GM12878 (cell line): ENCODE measurements around the gene RCC1. TPM values are rescaled to one million over a fixed set of nuclear protein-coding genes. Genes with fewer than 3 reads are reported as not detected.

Source experiments
- ASH2L ChIP-seq: fragments of 300-600, 200-600 bp; sonication (generic); IDR thresholded peaks from 2 replicates; pipeline ENCODE4 v1.6.1; 2017; ENCODE audit warnings: low read depth, mild to moderate bottlenecking, borderline replicate concordance
- BACH1 ChIP-seq: fragments of 450-650 bp; IDR thresholded peaks from 2 replicates; pipeline ENCODE4 v1.6.1; 2017; ENCODE audit warnings: mild to moderate bottlenecking, borderline replicate concordance
- ESRRA ChIP-seq: IDR thresholded peaks from 2 replicates; pipeline ENCODE4 v1.6.1; 2012; ENCODE audit warnings: mild to moderate bottlenecking, low read length, improper control_type of control experiment
- FOXM1 ChIP-seq: IDR thresholded peaks from 2 replicates; pipeline ENCODE4 v1.6.1; 2012; ENCODE audit warnings: low read depth, mild to moderate bottlenecking, inconsistent platforms, low read length, moderate library complexity
- KLF5 ChIP-seq: fragments of 450-650 bp; IDR thresholded peaks from 2 replicates; pipeline ENCODE4 v1.6.1; 2014; ENCODE audit warnings: mild to moderate bottlenecking; ENCODE audit not compliant: partially characterized antibody
- NR2C2 ChIP-seq: IDR thresholded peaks from 2 replicates; pipeline ENCODE4 v1.6.1; 2011; ENCODE audit warnings: borderline replicate concordance, low read depth; ENCODE audit not compliant: control insufficient read depth, insufficient read length
- RB1 ChIP-seq: fragments of 450-650 bp; formaldehyde crosslinking; IDR thresholded peaks from 2 replicates; pipeline ENCODE4 v1.6.1; 2017; ENCODE audit warnings: mild to moderate bottlenecking, borderline replicate concordance
- RCOR1 ChIP-seq: conservative IDR thresholded peaks from 2 replicates; pipeline ENCODE4 v1.6.1; 2012; ENCODE audit warnings: low read depth, low read length, improper control_type of control experiment
- SMAD1 ChIP-seq: fragments of 450-650 bp; IDR thresholded peaks from 2 replicates; pipeline ENCODE4 v1.6.1; 2018; ENCODE audit warnings: mild to moderate bottlenecking, low read depth; ENCODE audit not compliant: partially characterized antibody
- SMAD5 ChIP-seq: IDR thresholded peaks from 2 replicates; pipeline ENCODE4 v1.6.1; 2016; ENCODE audit warnings: antibody characterized with exemption, low read depth
- SPI1 ChIP-seq: IDR thresholded peaks from 2 replicates; pipeline ENCODE4 v1.6.1; 2011; ENCODE audit warnings: low read depth, mild to moderate bottlenecking, low read length, moderate library complexity, borderline replicate concordance; ENCODE audit not compliant: insufficient read depth
- WRNIP1 ChIP-seq: IDR thresholded peaks from 2 replicates; pipeline ENCODE4 v1.6.1; 2011; ENCODE audit warnings: low read depth, low read length, improper control_type of control experiment, borderline replicate concordance
- ZBED1 ChIP-seq: IDR thresholded peaks from 2 replicates; pipeline ENCODE4 v1.6.1; 2016; ENCODE audit warnings: borderline replicate concordance
- ZBTB40 ChIP-seq: fragments of 450-650 bp; IDR thresholded peaks from 2 replicates; pipeline ENCODE4 v1.6.1; 2016; ENCODE audit warnings: mild to moderate bottlenecking, moderate library complexity, borderline replicate concordance
- polyA plus RNA-seq, 11 experiments: library from polyadenylated mRNA; depleted of rRNA in 4 of 11; unstranded in 6 of 11; stranded (reverse) in 5 of 11; fragments of >200 nt; fragmentation: Nextera tagmentation in 4 of 11; fragmentation: Illumina TruSeq in 1 of 11; extraction: Ambion mirVana in 4 of 11; extraction: Trizol in 1 of 11; gene quantifications; 1 replicate in 1 of 11; 2 replicates in 10 of 11; pipeline versions ENCODE4 v1.2.1 to v1.2.3, GENCODE V29; 2011 to 2016; ENCODE audit warnings: inconsistent platforms in 2 of 11, missing spikeins in 2 of 11, low read depth in 1 of 11
- total RNA-seq, 4 experiments: library from RNA; depleted of rRNA in 3 of 4; stranded (reverse); fragments of >200 nt in 3 of 4; fragmentation: Illumina TruSeq in 1 of 4; extraction: Trizol in 1 of 4; gene quantifications; 2 replicates each; pipeline versions ENCODE4 v1.2.1 to v1.2.3, GENCODE V29; 2013 to 2021
- TF ChIP-seq, protein P1 (sequence below): fragments of 450-650 bp; IDR thresholded peaks from 2 replicates; pipeline ENCODE4 v1.6.1; 2017; ENCODE audit warnings: mild to moderate bottlenecking, low read depth, inconsistent platforms; ENCODE audit not compliant: poor library complexity, severe bottlenecking
- TF ChIP-seq, protein P2 (sequence below): fragments of 450-650 bp; IDR thresholded peaks from 2 replicates; pipeline ENCODE4 v1.6.1; 2017; ENCODE audit warnings: borderline replicate concordance
- TF ChIP-seq, protein P3 (sequence below): IDR thresholded peaks from 2 replicates; pipeline ENCODE4 v1.6.1; 2011; ENCODE audit warnings: low read depth, mild to moderate bottlenecking, low read length, moderate library complexity, borderline replicate concordance; ENCODE audit errors: extremely low read depth

The RCC1 gene
- total and polyA plus RNA-seq, 10 of the 15 experiments (the other 5 are each of a cell fraction or from before 2014, with no cell fraction given): 8.3 to 99.4 (median 74.6) TPM

DNA sequence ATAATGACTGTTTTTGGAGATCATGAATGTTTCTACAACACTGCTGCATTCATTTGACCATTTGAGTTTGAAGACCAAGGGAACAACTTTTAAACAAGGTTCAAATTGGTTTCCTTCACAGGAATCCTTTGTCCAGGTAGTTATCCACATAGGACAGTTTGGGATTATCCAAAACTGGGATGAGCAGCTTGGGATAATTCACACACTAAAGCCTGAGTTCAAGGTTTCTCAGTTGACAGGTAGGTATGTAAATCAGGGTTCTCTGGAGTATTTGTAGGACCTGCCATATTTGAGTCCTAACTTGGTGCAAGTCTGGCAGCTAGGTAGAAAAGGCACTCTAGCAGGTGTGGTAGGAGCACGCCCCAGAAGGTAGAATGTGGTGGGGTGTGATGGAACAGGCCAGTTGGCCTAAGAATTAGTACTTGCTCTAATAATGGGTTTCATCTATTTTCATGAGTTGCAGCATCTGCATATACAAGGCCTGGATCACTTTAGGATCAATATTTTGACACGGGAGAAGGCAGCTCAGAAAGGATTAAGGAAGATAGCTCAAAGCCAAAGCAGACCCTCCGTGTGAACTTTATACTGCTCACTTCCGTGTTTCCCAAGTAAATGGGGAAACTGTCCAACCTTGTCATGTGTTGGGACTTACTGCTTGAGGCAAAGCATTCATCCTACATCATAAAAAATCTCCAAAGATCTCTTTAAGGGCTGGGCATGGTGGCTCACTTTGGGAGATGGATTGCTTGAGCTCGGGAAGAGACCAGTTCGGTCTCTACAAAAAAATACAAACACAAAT, 72.1 kb downstream of the RCC1 start (continued):
- no peak for TF ChIP-seq ZBTB40
- TF ChIP-seq NR2C2: no peak
- TF ChIP-seq, protein P1, sequence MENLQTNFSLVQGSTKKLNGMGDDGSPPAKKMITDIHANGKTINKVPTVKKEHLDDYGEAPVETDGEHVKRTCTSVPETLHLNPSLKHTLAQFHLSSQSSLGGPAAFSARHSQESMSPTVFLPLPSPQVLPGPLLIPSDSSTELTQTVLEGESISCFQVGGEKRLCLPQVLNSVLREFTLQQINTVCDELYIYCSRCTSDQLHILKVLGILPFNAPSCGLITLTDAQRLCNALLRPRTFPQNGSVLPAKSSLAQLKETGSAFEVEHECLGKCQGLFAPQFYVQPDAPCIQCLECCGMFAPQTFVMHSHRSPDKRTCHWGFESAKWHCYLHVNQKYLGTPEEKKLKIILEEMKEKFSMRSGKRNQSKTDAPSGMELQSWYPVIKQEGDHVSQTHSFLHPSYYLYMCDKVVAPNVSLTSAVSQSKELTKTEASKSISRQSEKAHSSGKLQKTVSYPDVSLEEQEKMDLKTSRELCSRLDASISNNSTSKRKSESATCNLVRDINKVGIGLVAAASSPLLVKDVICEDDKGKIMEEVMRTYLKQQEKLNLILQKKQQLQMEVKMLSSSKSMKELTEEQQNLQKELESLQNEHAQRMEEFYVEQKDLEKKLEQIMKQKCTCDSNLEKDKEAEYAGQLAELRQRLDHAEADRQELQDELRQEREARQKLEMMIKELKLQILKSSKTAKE: no peak
- no peak for TF ChIP-seq RCOR1
- TF ChIP-seq WRNIP1: no peak
- TF ChIP-seq ESRRA: no peak
- TF ChIP-seq ZBED1: peak; percentile 18; the same call in 1 of the 2 replicates
- TF ChIP-seq, protein P2, sequence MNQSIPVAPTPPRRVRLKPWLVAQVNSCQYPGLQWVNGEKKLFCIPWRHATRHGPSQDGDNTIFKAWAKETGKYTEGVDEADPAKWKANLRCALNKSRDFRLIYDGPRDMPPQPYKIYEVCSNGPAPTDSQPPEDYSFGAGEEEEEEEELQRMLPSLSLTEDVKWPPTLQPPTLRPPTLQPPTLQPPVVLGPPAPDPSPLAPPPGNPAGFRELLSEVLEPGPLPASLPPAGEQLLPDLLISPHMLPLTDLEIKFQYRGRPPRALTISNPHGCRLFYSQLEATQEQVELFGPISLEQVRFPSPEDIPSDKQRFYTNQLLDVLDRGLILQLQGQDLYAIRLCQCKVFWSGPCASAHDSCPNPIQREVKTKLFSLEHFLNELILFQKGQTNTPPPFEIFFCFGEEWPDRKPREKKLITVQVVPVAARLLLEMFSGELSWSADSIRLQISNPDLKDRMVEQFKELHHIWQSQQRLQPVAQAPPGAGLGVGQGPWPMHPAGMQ: no peak
- no peak for TF ChIP-seq KLF5
- peak; percentile 52; the same call in 1 of the 2 replicates for TF ChIP-seq SMAD5
- TF ChIP-seq, protein P3, sequence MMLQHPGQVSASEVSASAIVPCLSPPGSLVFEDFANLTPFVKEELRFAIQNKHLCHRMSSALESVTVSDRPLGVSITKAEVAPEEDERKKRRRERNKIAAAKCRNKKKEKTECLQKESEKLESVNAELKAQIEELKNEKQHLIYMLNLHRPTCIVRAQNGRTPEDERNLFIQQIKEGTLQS: no peak
- TF ChIP-seq SPI1: no peak
- TF ChIP-seq ASH2L: no peak
- TF ChIP-seq SMAD1: no peak
- TF ChIP-seq RB1: no peak
- TF ChIP-seq FOXM1: 0 out of 2 replicates have a peak, but pooled peaks have one; percentile 14
- TF ChIP-seq BACH1: peak; percentile 40; the same call in 1 of the 2 replicates
